Hepatocyte (in vitro differentiated cells): ENCODE data around the gene AGAP1.

Experiments
- CTCF ChIP-seq: fragments of 200-600 bp; sonication (generic); IDR thresholded peaks from 2 replicates; pipeline ENCODE4 v1.5.1; 2016; ENCODE audit warnings: antibody characterized with exemption, mild to moderate bottlenecking; ENCODE audit not compliant: poor library complexity
- EZH2 ChIP-seq: fragments of 200-600 bp; sonication (generic); IDR thresholded peaks from 2 replicates; pipeline ENCODE4 v1.6.1; 2016; ENCODE audit warnings: antibody characterized with exemption, mild to moderate bottlenecking, borderline replicate concordance
- EZH2phosphoT487 ChIP-seq: fragments of 200-600 bp; sonication (generic); IDR thresholded peaks from one replicate; pipeline ENCODE4 v1.6.1; 2018; ENCODE audit warnings: antibody characterized with exemption, mild to moderate bottlenecking, low read depth, moderate library complexity; ENCODE audit not compliant: unreplicated experiment, severe bottlenecking

GRCh38 chr2:235723371-235723770 lies 229.5 kb downstream of the AGAP1 start:
- TF ChIP-seq EZH2 (no peak), CTCF (no peak), EZH2phosphoT487 (no peak)
